Stimulated activated effector memory CD8-positive, alpha-beta T cell treated with anti-CD3 and anti-CD28 coated beads, Interleukin-12 subunit alpha, Interleukin-12 subunit beta, amount 100 ng/mL, for 72 hours (primary cell): Measurements from ENCODE around the gene ADGRV1.
"Not testable (repeated sequence)": the region's sequence is repeated elsewhere in the genome, so short reads cannot be mapped to it uniquely, and the experiment has no call there.

Experiments used
- ATAC-seq: fragments of 150-1000 bp; cut with Tn5 transposase; 2 replicates; pipeline ENCODE4 v1.10.0; 2021
- DNase-seq, 2 donors: peaks; one replicate each; pipeline ENCODE4 v3.0.0; 2021 to 2022; ENCODE audit warnings: low spot score in 2 of 2
- H3K27ac Mint-ChIP-seq: one replicate; pipeline ENCODE4 v1.8.0; 2022; ENCODE audit warnings: mild to moderate bottlenecking, mixed read lengths
- H3K36me3 Mint-ChIP-seq: one replicate; pipeline ENCODE4 v1.8.0; 2022; ENCODE audit warnings: mild to moderate bottlenecking, mixed read lengths
- H3K4me1 Mint-ChIP-seq: one replicate; pipeline ENCODE4 v1.8.0; 2022; ENCODE audit warnings: mixed read lengths
- H3K4me3 Mint-ChIP-seq: one replicate; pipeline ENCODE4 v1.8.0; 2022; ENCODE audit warnings: mild to moderate bottlenecking, mixed read lengths
- H3K9me3 Mint-ChIP-seq: one replicate; pipeline ENCODE4 v1.8.0; 2022; ENCODE audit warnings: mixed read lengths

The ADGRV1 gene

GRCh38 chr5:90967851-90968250 is 409.3 kb downstream of the ADGRV1 start:
- no peak overlapping the region for H3K4me3 Mint-ChIP-seq
- H3K27ac Mint-ChIP-seq: no peak overlapping the region
- H3K9me3 Mint-ChIP-seq: peaks cover 4% of the 10 kb centered on the region
- no peak for DNase-seq
- no peaks in the 10 kb centered on the region for H3K36me3 Mint-ChIP-seq
- H3K4me1 Mint-ChIP-seq: no peaks in the 10 kb centered on the region
- ATAC-seq: no peak

GRCh38 chr5:90968319-90968718 is 409.7 kb downstream of the ADGRV1 start:
- ATAC-seq (no peak), DNase-seq (no peak)
- H3K9me3 Mint-ChIP-seq: peaks cover 4% of the 10 kb centered on the region
- H3K36me3 Mint-ChIP-seq: no peaks in the 10 kb centered on the region
- H3K4me1 Mint-ChIP-seq: no peaks in the 10 kb centered on the region
- H3K4me3 Mint-ChIP-seq: no peak overlapping the region
- H3K27ac Mint-ChIP-seq: no peak overlapping the region

- H3K9me3 Mint-ChIP-seq, H3K4me3 Mint-ChIP-seq, H3K36me3 Mint-ChIP-seq: not testable (repeated sequence)
These were observed 411.3 kb downstream of the ADGRV1 start for GRCh38 chr5:90969945-90970344.

GRCh38 chr5:90981177-90981576 is 422.6 kb downstream of the ADGRV1 start:
- Mint-ChIP-seq H3K4me3 (no peak overlapping the region), H3K36me3 (no peaks in the 10 kb centered on the region), H3K9me3 (no peaks in the 10 kb centered on the region), H3K27ac (no peak overlapping the region), H3K4me1 (no peaks in the 10 kb centered on the region)
- DNase-seq (no peak), ATAC-seq (no peak)

More at GRCh38 chr5:90969945-90970344, 411.3 kb downstream of the ADGRV1 start:
- not testable (repeated sequence) for ATAC-seq, H3K4me1 Mint-ChIP-seq, DNase-seq, H3K27ac Mint-ChIP-seq

GRCh38 chr5:90981821-90982220 is 423.2 kb downstream of the ADGRV1 start:
- DNase-seq (no peak), ATAC-seq (no peak)
- H3K27ac Mint-ChIP-seq: no peak overlapping the region
- no peaks in the 10 kb centered on the region for H3K36me3 Mint-ChIP-seq
- no peaks in the 10 kb centered on the region for H3K9me3 Mint-ChIP-seq
- no peaks in the 10 kb centered on the region for H3K4me1 Mint-ChIP-seq
- H3K4me3 Mint-ChIP-seq: no peak overlapping the region

GRCh38 chr5:90982576-90982975 is 424.0 kb downstream of the ADGRV1 start:
- peak; percentile 36 for ATAC-seq
- Mint-ChIP-seq H3K4me3 (no peak overlapping the region), H3K27ac (no peak overlapping the region), H3K9me3 (no peaks in the 10 kb centered on the region), H3K4me1 (no peaks in the 10 kb centered on the region), H3K36me3 (no peaks in the 10 kb centered on the region)
- DNase-seq: no peak

GRCh38 chr5:90983148-90983547 is 424.6 kb downstream of the ADGRV1 start:
- H3K36me3 Mint-ChIP-seq: no peaks in the 10 kb centered on the region
- ATAC-seq (no peak), DNase-seq (no peak)
- no peaks in the 10 kb centered on the region for H3K9me3 Mint-ChIP-seq
- H3K4me3 Mint-ChIP-seq: no peak overlapping the region
- no peaks in the 10 kb centered on the region for H3K4me1 Mint-ChIP-seq
- no peak overlapping the region for H3K27ac Mint-ChIP-seq

- Mint-ChIP-seq H3K4me3 (no peak overlapping the region), H3K9me3 (no peaks in the 10 kb centered on the region), H3K27ac (no peak overlapping the region), H3K4me1 (no peaks in the 10 kb centered on the region), H3K36me3 (no peaks in the 10 kb centered on the region)
- ATAC-seq (no peak), DNase-seq (no peak)
These were observed 425.1 kb downstream of the ADGRV1 start for GRCh38 chr5:90983711-90984124.

- H3K4me3 Mint-ChIP-seq: no peak overlapping the region
- no peak for DNase-seq
- no peak overlapping the region for H3K27ac Mint-ChIP-seq
- H3K9me3 Mint-ChIP-seq: peaks cover 3% of the 10 kb centered on the region
- no peak for ATAC-seq
- H3K4me1 Mint-ChIP-seq: no peaks in the 10 kb centered on the region
- no peaks in the 10 kb centered on the region for H3K36me3 Mint-ChIP-seq
These were observed 426.7 kb downstream of the ADGRV1 start for GRCh38 chr5:90985341-90985740.

- DNase-seq (no peak), ATAC-seq (no peak)
- H3K9me3 Mint-ChIP-seq: peaks cover 3% of the 10 kb centered on the region
These were observed 429.1 kb downstream of the ADGRV1 start for GRCh38 chr5:90987726-90988125.

GRCh38 chr5:90991201-90991600 is 432.6 kb downstream of the ADGRV1 start:
- Mint-ChIP-seq H3K4me3 (no peak overlapping the region), H3K9me3 (peaks cover 8% of the 10 kb centered on the region), H3K4me1 (no peaks in the 10 kb centered on the region), H3K27ac (no peak overlapping the region), H3K36me3 (no peaks in the 10 kb centered on the region)
- no peak for ATAC-seq
- DNase-seq: no peak

More at GRCh38 chr5:90987726-90988125, 429.1 kb downstream of the ADGRV1 start:
- H3K4me3 Mint-ChIP-seq: no peak overlapping the region
- no peaks in the 10 kb centered on the region for H3K36me3 Mint-ChIP-seq
- no peaks in the 10 kb centered on the region for H3K4me1 Mint-ChIP-seq
- no peak overlapping the region for H3K27ac Mint-ChIP-seq

GRCh38 chr5:90994796-90995195 is 436.2 kb downstream of the ADGRV1 start:
- H3K4me3 Mint-ChIP-seq: no peak overlapping the region
- no peak for DNase-seq
- no peak overlapping the region for H3K27ac Mint-ChIP-seq
- no peaks in the 10 kb centered on the region for H3K36me3 Mint-ChIP-seq
- ATAC-seq: no peak
- no peaks in the 10 kb centered on the region for H3K4me1 Mint-ChIP-seq
- H3K9me3 Mint-ChIP-seq: peaks cover 7% of the 10 kb centered on the region

- Mint-ChIP-seq H3K9me3 (peaks cover 7% of the 10 kb centered on the region), H3K27ac (no peak overlapping the region), H3K36me3 (no peaks in the 10 kb centered on the region), H3K4me3 (no peak overlapping the region), H3K4me1 (no peaks in the 10 kb centered on the region)
- no peak for ATAC-seq
- no peak for DNase-seq
These were observed 437.5 kb downstream of the ADGRV1 start for GRCh38 chr5:90996089-90996488.

- Mint-ChIP-seq H3K4me3 (no peak overlapping the region), H3K27ac (no peak overlapping the region), H3K9me3 (peaks cover 7% of the 10 kb centered on the region), H3K4me1 (no peaks in the 10 kb centered on the region), H3K36me3 (no peaks in the 10 kb centered on the region)
- no peak for DNase-seq
- ATAC-seq: no peak
These were observed 438.5 kb downstream of the ADGRV1 start for GRCh38 chr5:90997082-90997481.

- Mint-ChIP-seq H3K4me3 (no peak overlapping the region), H3K36me3 (no peaks in the 10 kb centered on the region), H3K27ac (no peak overlapping the region), H3K4me1 (no peaks in the 10 kb centered on the region), H3K9me3 (peaks cover 3% of the 10 kb centered on the region)
- ATAC-seq (no peak), DNase-seq (no peak)
These were observed 442.1 kb downstream of the ADGRV1 start for GRCh38 chr5:91000743-91001142.

- DNase-seq (no peak), ATAC-seq (no peak)
- H3K4me1 Mint-ChIP-seq: no peaks in the 10 kb centered on the region
- no peak overlapping the region for H3K4me3 Mint-ChIP-seq
- H3K9me3 Mint-ChIP-seq: no peaks in the 10 kb centered on the region
- H3K27ac Mint-ChIP-seq: no peak overlapping the region
- H3K36me3 Mint-ChIP-seq: no peaks in the 10 kb centered on the region
These were observed 448.1 kb downstream of the ADGRV1 start for GRCh38 chr5:91006713-91007112.

GRCh38 chr5:91007251-91007650 is 448.7 kb downstream of the ADGRV1 start:
- H3K4me1 Mint-ChIP-seq: no peaks in the 10 kb centered on the region
- no peak overlapping the region for H3K4me3 Mint-ChIP-seq

More at GRCh38 chr5:91007251-91007650, 448.7 kb downstream of the ADGRV1 start:
- H3K27ac Mint-ChIP-seq: no peak overlapping the region
- DNase-seq: no peak
- no peak for ATAC-seq
- no peaks in the 10 kb centered on the region for H3K9me3 Mint-ChIP-seq
- no peaks in the 10 kb centered on the region for H3K36me3 Mint-ChIP-seq
